GM12878 (cell line): ENCODE data around the gene RPEL1. TPM values are rescaled to one million over a fixed set of nuclear protein-coding genes. Genes with fewer than 3 reads are reported as not detected.

Source experiments
- ATAC-seq: fragments of 200-7000 bp; cut with Tn5 transposase; 3 replicates; pipeline ENCODE4 v1.9.1; 2020; ENCODE audit warnings: mild to moderate bottlenecking, moderate library complexity
- BruUV-seq: library from RNA; stranded (reverse); fragments of 400-500 nt; replicated peaks from 2 replicates; lab custom pipeline; 2021; lab: Mats Ljungman, UMichigan
- CTCF ChIA-PET: fragments of 300-600 bp; sonication (Branson Sonifier 250); formaldehyde crosslinking; extraction: SDS; loops from one replicate; lab custom pipeline; 2021; ENCODE audit warnings: inconsistent platforms; lab: Yijun Ruan, JAX
- POLR2A ChIA-PET: fragments of 350-600 bp; formaldehyde crosslinking; extraction: SDS; loops from one replicate; lab custom pipeline; 2021; ENCODE audit warnings: inconsistent platforms; lab: Charles Lee
- RAD21 ChIA-PET: fragments of 300-600 bp; sonication (Branson Sonifier 250); formaldehyde crosslinking; loops from one replicate; lab custom pipeline; 2023; ENCODE audit warnings: antibody characterized with exemption; ENCODE audit not compliant: unreplicated experiment; lab: Charles Lee
- SMC1A ChIA-PET: fragments of 300-600 bp; sonication (Branson Sonifier 250); formaldehyde crosslinking; loops from one replicate; lab custom pipeline; 2023; ENCODE audit not compliant: unreplicated experiment, uncharacterized antibody; lab: Charles Lee
- DNase-seq: peaks from one replicate; pipeline ENCODE4 v3.0.0-alpha.2; 2011; ENCODE audit warnings: low read depth, low spot score
- FAIRE-seq: peaks from 3 replicates; lab custom pipeline; 2011; peaks lifted over from hg19 to GRCh38; lab: Jason Lieb, UNC
- H2AFZ ChIP-seq: 2 replicates; pipeline ENCODE4 v1.6.0; 2011; ENCODE audit warnings: low read depth, low read length, control low read depth; ENCODE audit not compliant: control insufficient read depth
- H3K27ac ChIP-seq: 2 replicates; pipeline ENCODE4 v1.5.1; 2011; ENCODE audit warnings: control low read depth; ENCODE audit not compliant: control insufficient read depth, insufficient read depth
- H3K27me3 ChIP-seq, 2 experiments: replicated peaks in 1 of 2; 2 replicates each; pipeline versions ENCODE4 v1.6.0 to v1.6.1; 2011; ENCODE audit warnings: low read length in 1 of 2; ENCODE audit not compliant: control insufficient read depth in 2 of 2, insufficient read depth in 2 of 2
- H3K36me3 ChIP-seq, 2 experiments: 2 replicates each; pipeline ENCODE4 v1.5.1; 2011; ENCODE audit warnings: low read length in 1 of 2; ENCODE audit not compliant: control insufficient read depth in 2 of 2, insufficient read depth in 2 of 2
- H3K4me1 ChIP-seq: 2 replicates; pipeline ENCODE4 v1.6.1; 2011; ENCODE audit warnings: mild to moderate bottlenecking, low read length, moderate library complexity, mixed read lengths; ENCODE audit not compliant: control insufficient read depth, insufficient read depth
- H3K4me2 ChIP-seq: 2 replicates; pipeline ENCODE4 v1.6.0; 2011; ENCODE audit warnings: control low read depth; ENCODE audit not compliant: control insufficient read depth, insufficient read depth
- H3K4me3 ChIP-seq: fragments of 200-600 bp; sonication (generic); 2 replicates; pipeline ENCODE4 v1.5.1; 2016
- H3K79me2 ChIP-seq: 2 replicates; pipeline ENCODE4 v1.6.0; 2011; ENCODE audit warnings: low read length; ENCODE audit not compliant: control insufficient read depth, insufficient read depth
- H3K9ac ChIP-seq: 2 replicates; pipeline ENCODE4 v1.8.0; 2011; ENCODE audit warnings: low read length, control low read depth, mixed read lengths; ENCODE audit not compliant: control insufficient read depth, insufficient read depth
- H3K9me3 ChIP-seq: replicated peaks from 3 replicates; pipeline ENCODE4 v1.5.1; 2011; ENCODE audit warnings: mild to moderate bottlenecking, low read length; ENCODE audit not compliant: control insufficient read depth, insufficient read depth
- H4K20me1 ChIP-seq: 2 replicates; pipeline ENCODE4 v1.6.0; 2011; ENCODE audit not compliant: control insufficient read depth, insufficient read depth
- CEBPZ ChIP-seq: fragments of 150-350 bp; IDR thresholded peaks from 2 replicates; pipeline ENCODE4 v1.6.1; 2016; ENCODE audit warnings: low read depth, low read length
- SIX5 ChIP-seq: IDR thresholded peaks from 2 replicates; pipeline ENCODE4 v1.6.1; 2011; ENCODE audit warnings: mild to moderate bottlenecking, low read depth, low read length, moderate library complexity; ENCODE audit not compliant: severe bottlenecking
- ZBTB33 ChIP-seq: fragments of 450-650 bp; IDR thresholded peaks from 2 replicates; pipeline ENCODE4 v1.6.1; 2017; ENCODE audit warnings: mild to moderate bottlenecking
- ZNF384 ChIP-seq: IDR thresholded peaks from 2 replicates; pipeline ENCODE4 v1.6.1; 2012; ENCODE audit warnings: low read depth, mild to moderate bottlenecking, low read length, improper control_type of control experiment, borderline replicate concordance
- WGBS: methylation state at CpG from one replicate; pipeline ENCODE4 v1.1.6; 2016; ENCODE audit warnings: low lambda C conversion rate; ENCODE audit not compliant: insufficient replicate concordance, insufficient coverage; ENCODE audit errors: missing lambda C conversion rate; 5-methylcytosine and 5-hydroxymethylcytosine counted together
- in situ Hi-C: fragments of 300-500 bp; cut with MboI; formaldehyde crosslinking; loops from 9 replicates; pipeline ENCODE4 v1.14.3; 2018; ENCODE audit warnings: mixed read lengths
- intact Hi-C: fragments of 100-400 bp; cut with micrococcal nuclease; formaldehyde crosslinking; loops from one replicate; pipeline ENCODE4 v1.14.2; 2022; ENCODE audit not compliant: unreplicated experiment
- polyA plus RNA-seq, 11 experiments: library from polyadenylated mRNA; depleted of rRNA in 4 of 11; unstranded in 6 of 11; stranded (reverse) in 5 of 11; fragments of >200 nt; fragmentation: Nextera tagmentation in 4 of 11; fragmentation: Illumina TruSeq in 1 of 11; extraction: Ambion mirVana in 4 of 11; extraction: Trizol in 1 of 11; gene quantifications; 1 replicate in 1 of 11; 2 replicates in 10 of 11; pipeline versions ENCODE4 v1.2.1 to v1.2.3, GENCODE V29; 2011 to 2016; ENCODE audit warnings: inconsistent platforms in 2 of 11, missing spikeins in 2 of 11, low read depth in 1 of 11
- total RNA-seq, 4 experiments: library from RNA; depleted of rRNA in 3 of 4; stranded (reverse); fragments of >200 nt in 3 of 4; fragmentation: Illumina TruSeq in 1 of 4; extraction: Trizol in 1 of 4; gene quantifications; 2 replicates each; pipeline versions ENCODE4 v1.2.1 to v1.2.3, GENCODE V29; 2013 to 2021

Gene RPEL1
- total and polyA plus RNA-seq, 10 of the 15 experiments (the other 5 are each of a cell fraction or from before 2014, with no cell fraction given), result 0.04 to 0.08 (median 0.06) TPM; not detected in 6

GRCh38 chr10:103287992-103288391 is 42.3 kb downstream of the RPEL1 start:
- no peaks in the 10 kb centered on the region for H3K36me3 ChIP-seq
- ChIA-PET CTCF (interaction anchor here (0.6 to 0.9 kb wide), 2 partner anchors 241 to 602 kb away, joined by 3 read pairs; no protein-coding TSS in a partner anchor), POLR2A (no interaction called here), SMC1A (interaction anchor here (0.6 kb wide), 1 partner anchor 77 kb away, joined by 3 read pairs; no protein-coding TSS in a partner anchor), RAD21 (no interaction called here)
- H3K9ac ChIP-seq, result no peak overlapping the region
- no peaks in the 10 kb centered on the region for H4K20me1 ChIP-seq
- in situ Hi-C loops (no loop called here), intact Hi-C loops (no loop called here)
- no peaks in the 10 kb centered on the region; a peak in 1 of 4 replicates for H3K27me3 ChIP-seq
- FAIRE-seq (no peak), ATAC-seq (no peak), DNase-seq (no peak)
- H3K4me3 ChIP-seq, result no peak overlapping the region
- WGBS, result 67% methylated on average over 5 of the region's 5 CpGs
- no peak overlapping the region for H3K27ac ChIP-seq
- H2AFZ ChIP-seq, result no peak overlapping the region
- H3K4me1 ChIP-seq, result no peaks in the 10 kb centered on the region
- BruUV-seq, result no TSS peak
- H3K9me3 ChIP-seq, result no peaks in the 10 kb centered on the region
- H3K4me2 ChIP-seq, result no peak overlapping the region
- TF ChIP-seq CEBPZ (no peak), ZNF384 (no peak), ZBTB33 (no peak), SIX5 (no peak)
- H3K79me2 ChIP-seq, result no peaks in the 10 kb centered on the region
